ENCODE data around the gene GPD2.

Gene GPD2

GRCh38 chr2:156532989-156533388, 96.8 kb downstream of the GPD2 start:
- in situ Hi-C loops (cut with MboI; ENCODE audit: low sequenced_read_pairs, unreplicated experiment): no loop called here
- TF ChIP-seq CTCF (IDR thresholded peaks at IDR 0.05; ENCODE audit: borderline replicate concordance, control extremely low read depth, extremely low read depth, insufficient read depth, missing control alignments): no peak
- no peak for DNase-seq (ENCODE audit: low spot score)

- no peak for TF ChIP-seq CTCF (IDR thresholded peaks at IDR 0.05; ENCODE audit: borderline replicate concordance, control extremely low read depth, extremely low read depth, insufficient read depth, missing control alignments)
- no peak for DNase-seq (ENCODE audit: low spot score)
- in situ Hi-C loops (cut with MboI; ENCODE audit: low sequenced_read_pairs, unreplicated experiment): no loop called here
Observed at GRCh38 chr2:156536534-156536933, 100.4 kb downstream of the GPD2 start.

DNA sequence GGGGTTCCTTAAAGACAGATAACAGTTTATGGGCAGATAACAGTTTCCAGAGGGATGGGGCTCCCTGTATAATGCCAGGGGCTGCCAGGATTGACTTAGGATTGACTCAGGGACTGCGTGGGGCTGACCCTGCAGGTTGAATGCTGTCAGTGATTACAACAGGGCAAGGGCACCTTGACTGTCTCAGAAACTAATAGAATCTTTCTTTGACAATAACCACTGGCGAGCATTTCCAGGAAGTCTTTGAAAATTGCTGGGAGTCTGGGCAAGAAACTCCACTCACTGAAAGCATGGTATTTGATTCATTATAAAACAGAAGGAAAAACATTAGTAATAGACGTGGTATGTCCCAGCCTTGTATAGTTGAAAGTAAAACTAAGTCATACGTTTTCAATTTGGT, 101.0 kb downstream of the GPD2 start:
- TF ChIP-seq CTCF (IDR thresholded peaks at IDR 0.05; ENCODE audit: borderline replicate concordance, control extremely low read depth, extremely low read depth, insufficient read depth, missing control alignments): no peak
- in situ Hi-C loops (cut with MboI; ENCODE audit: low sequenced_read_pairs, unreplicated experiment): no loop called here
- no peak for DNase-seq (ENCODE audit: low spot score)

DNA sequence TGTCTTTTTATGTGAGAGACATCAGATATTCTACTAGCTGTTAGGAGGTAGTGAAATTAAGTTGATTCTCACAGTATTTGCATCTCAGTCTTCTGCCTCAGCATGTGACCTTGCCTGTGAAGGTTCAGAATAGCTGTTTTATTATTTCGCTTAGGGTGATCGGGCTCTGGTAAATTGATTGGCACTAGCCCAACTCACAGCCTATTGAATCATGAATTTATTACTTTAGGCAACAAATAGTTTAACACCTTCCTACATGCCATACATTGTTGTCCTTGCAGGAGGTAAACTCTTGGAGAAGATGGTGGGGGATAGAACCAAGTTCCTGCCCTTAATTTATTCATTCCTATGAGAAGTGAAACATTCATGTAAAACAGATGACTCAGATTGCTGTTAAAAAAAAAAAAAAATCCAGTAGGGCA, 101.9 kb downstream of the GPD2 start:
- no peak for DNase-seq (ENCODE audit: low spot score)
- in situ Hi-C loops (cut with MboI; ENCODE audit: low sequenced_read_pairs, unreplicated experiment): no loop called here
- no peak for TF ChIP-seq CTCF (IDR thresholded peaks at IDR 0.05; ENCODE audit: borderline replicate concordance, control extremely low read depth, extremely low read depth, insufficient read depth, missing control alignments)

- DNase-seq (ENCODE audit: low spot score): no peak
- in situ Hi-C loops (cut with MboI; ENCODE audit: low sequenced_read_pairs, unreplicated experiment): no loop called here
- no peak for TF ChIP-seq CTCF (IDR thresholded peaks at IDR 0.05; ENCODE audit: borderline replicate concordance, control extremely low read depth, extremely low read depth, insufficient read depth, missing control alignments)
Observed at GRCh38 chr2:156539086-156539860, 103.1 kb downstream of the GPD2 start.

DNA sequence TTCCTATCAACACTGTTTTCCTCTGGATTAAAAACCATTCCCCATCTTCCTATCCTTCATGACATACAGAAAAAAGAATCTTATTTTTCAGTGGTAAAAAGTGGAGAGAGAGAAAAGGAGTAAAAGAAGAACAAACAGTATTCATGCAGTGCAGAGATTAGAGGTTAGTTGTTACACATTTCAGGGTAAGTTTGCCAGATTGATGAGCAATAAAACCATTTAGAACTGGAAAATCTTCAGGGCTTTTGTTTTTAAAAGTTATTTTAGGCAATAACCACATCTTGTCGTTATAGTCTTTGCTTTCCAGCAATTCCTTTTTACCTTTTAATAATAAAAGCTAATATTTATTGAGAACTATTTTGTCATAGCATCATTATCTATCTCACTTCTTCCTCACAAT, 104.5 kb downstream of the GPD2 start:
- no peak for TF ChIP-seq CTCF (IDR thresholded peaks at IDR 0.05; ENCODE audit: borderline replicate concordance, control extremely low read depth, extremely low read depth, insufficient read depth, missing control alignments)
- in situ Hi-C loops (cut with MboI; ENCODE audit: low sequenced_read_pairs, unreplicated experiment): no loop called here
- DNase-seq (ENCODE audit: low spot score): no peak

Data from GM13976 (cell line).